ENCODE measurements around the gene ST3GAL3. TPM values are rescaled to one million over a fixed set of nuclear protein-coding genes. Genes with fewer than 3 reads are reported as not detected.

The ST3GAL3 gene
- 6.1 and 6.8 TPM in 2 replicates for total RNA-seq

GRCh38 chr1:43707190-43708001, at the start of gene ST3GAL3:
Gene ST3GAL3 (plus strand): TSS chr1:43707536. CDS start chr1:43736263, 28,727 bp downstream.

GRCh38 chr1:43933386-43934100, 226.2 kb downstream of the ST3GAL3 start, which contains the start of gene ARTN:
Gene ARTN (plus strand): TSS chr1:43933801. CDS start chr1:43935657, 1,856 bp downstream.

DNA sequence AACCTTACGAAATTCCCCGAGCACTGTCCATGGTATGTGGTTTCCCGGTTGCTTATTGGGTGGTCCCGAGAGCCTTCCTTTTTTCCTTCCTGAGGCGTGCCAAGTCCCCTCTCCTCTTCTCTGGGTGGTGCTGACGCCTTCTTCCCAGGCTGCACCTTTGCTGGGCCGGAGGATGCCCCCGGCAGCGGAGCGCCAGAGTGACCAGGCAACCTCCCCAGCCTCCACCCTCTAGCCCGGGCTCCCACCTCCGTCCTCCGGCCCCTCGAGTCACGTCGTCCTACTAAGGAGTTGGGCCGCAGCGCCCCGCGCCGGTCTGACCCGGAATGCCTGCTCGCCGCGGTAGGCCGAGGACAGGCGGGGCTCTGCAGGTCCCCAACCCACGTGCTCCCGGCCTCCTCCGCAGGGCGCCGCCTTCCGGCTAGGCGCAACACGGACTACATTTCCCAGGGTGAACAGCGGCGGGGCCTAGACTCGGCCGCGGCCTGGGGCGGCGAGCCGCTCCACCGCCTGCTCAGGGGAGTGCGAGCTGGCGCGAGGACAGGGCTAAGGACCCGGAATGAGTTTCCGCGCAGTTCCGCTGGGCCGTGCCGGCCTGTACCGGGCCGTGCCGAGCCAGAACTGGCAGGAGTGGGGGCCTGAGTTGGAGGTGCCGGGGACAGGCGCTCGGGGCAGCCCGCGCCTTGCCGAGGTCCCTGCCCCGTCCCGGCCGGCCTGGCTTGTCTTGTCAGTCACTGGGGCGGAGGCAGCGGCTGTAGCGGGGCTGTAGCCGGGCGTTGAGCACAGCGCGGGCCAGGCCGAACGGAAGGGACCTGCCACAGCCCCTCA, 239.1 kb downstream of the ST3GAL3 start, which contains the start of gene IPO13:
Gene IPO13 (plus strand): TSS at position 715 of the 825 bp plus-strand sequence. CDS start 651 bp downstream, outside the sequence.

GRCh38 chr1:43969746-43970466, 262.6 kb downstream of the ST3GAL3 start, which contains the start of gene DPH2:
Gene DPH2 (plus strand): TSS chr1:43970010. CDS start chr1:43970176, 166 bp downstream.

GRCh38 chr1:43974443-43975248, 267.3 kb downstream of the ST3GAL3 start, which contains the start of gene ATP6V0B:
Gene ATP6V0B (plus strand): TSS chr1:43974960. CDS start chr1:43975041, 81 bp downstream.

DNA sequence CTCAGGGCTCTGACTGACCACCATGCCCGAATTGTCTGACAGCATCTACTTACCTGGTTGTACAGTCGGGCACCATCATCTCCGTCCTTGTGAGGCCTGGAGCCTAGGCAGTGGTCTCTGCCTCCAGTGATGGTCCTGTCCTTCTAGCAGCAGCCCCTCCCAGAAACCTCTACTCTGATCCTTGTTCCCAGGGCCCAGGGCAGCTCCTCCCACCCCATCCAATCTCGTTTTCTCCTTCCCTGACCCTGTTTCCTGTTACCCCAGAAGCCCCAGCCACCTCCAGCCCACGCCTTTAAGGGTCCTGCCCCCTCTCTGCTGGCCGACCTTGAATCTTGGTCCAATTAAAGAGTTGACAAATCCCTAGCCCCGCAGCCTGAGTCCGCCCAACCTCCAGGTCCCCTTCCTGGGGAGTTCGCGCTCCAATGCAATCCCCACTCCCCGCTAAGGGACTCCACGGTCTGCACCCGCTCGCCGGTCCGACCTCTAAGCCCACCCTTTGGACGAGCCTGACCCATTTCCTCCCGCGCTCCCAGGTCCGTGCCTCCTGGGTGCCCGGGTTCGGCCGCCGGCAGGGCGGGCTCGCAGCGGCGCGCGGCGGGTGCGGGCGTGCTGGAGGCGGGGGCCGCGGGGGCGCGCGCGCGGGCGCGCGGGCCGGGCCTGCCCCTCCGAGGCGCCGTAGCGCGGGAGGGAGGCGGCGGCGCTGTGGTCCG, 271.4 kb downstream of the ST3GAL3 start, which contains the start of gene B4GALT2:
Gene B4GALT2 (plus strand): TSS at position 660 of the 710 bp plus-strand sequence. CDS start 1,951 bp downstream, outside the sequence.

Other genes starting within 250 kb of the ST3GAL3 start
- 28.6 and 56.3 TPM in 2 replicates for gene PTPRF, start 176.7 kb upstream of the ST3GAL3 start, total RNA-seq
- 40.0 and 45.0 TPM in 2 replicates for gene KDM4A, start 57.4 kb upstream of the ST3GAL3 start, total RNA-seq
- not detected in 2 replicates for gene ARTN, start 226.3 kb downstream of the ST3GAL3 start, total RNA-seq
- 5.7 and 6.3 TPM in 2 replicates for gene IPO13, start 239.4 kb downstream of the ST3GAL3 start, total RNA-seq

All from dermis lymphatic vessel endothelial cell (primary cell).